ENCODE data around the gene SYT7.

GRCh38 chr11:61486779-61487178 is 94.1 kb downstream of the SYT7 start:
- TF ChIP-seq CTCF (IDR thresholded peaks at IDR 0.05) (no peak), POLR2A (IDR thresholded peaks at IDR 0.05) (no peak)
